Nephron progenitor cell (in vitro differentiated cells): ENCODE results near the gene MCU.
"Not testable (repeated sequence)": the region's sequence is repeated elsewhere in the genome, so short reads cannot be mapped to it uniquely, and the experiment has no call there.

Experiments
- DNase-seq: peaks from one replicate; pipeline ENCODE4 v3.0.0; 2021
- H3K27ac Mint-ChIP-seq: 2 replicates; pipeline ENCODE4 v1.8.0; 2021; ENCODE audit warnings: mild to moderate bottlenecking, moderate library complexity, mixed read lengths
- H3K27me3 Mint-ChIP-seq: 2 replicates; pipeline ENCODE4 v1.8.0; 2021; ENCODE audit warnings: mild to moderate bottlenecking, low read depth, mixed read lengths; ENCODE audit not compliant: poor library complexity
- H3K36me3 Mint-ChIP-seq: 2 replicates; pipeline ENCODE4 v1.8.0; 2021; ENCODE audit warnings: low read depth, mixed read lengths
- H3K4me1 Mint-ChIP-seq: 2 replicates; pipeline ENCODE4 v1.8.0; 2021; ENCODE audit warnings: mixed read lengths
- H3K4me3 Mint-ChIP-seq: 2 replicates; pipeline ENCODE4 v1.8.0; 2021; ENCODE audit warnings: mild to moderate bottlenecking, moderate library complexity, mixed read lengths
- H3K9me3 Mint-ChIP-seq: 2 replicates; pipeline ENCODE4 v1.8.0; 2021; ENCODE audit warnings: mild to moderate bottlenecking, moderate library complexity, mixed read lengths
- TF ChIP-seq, protein P1 (sequence below): fragments of 200-600 bp; sonication (generic); IDR thresholded peaks from 2 replicates; pipeline ENCODE4 v1.5.0; 2021; ENCODE audit warnings: antibody characterized with exemption

Gene MCU

DNA sequence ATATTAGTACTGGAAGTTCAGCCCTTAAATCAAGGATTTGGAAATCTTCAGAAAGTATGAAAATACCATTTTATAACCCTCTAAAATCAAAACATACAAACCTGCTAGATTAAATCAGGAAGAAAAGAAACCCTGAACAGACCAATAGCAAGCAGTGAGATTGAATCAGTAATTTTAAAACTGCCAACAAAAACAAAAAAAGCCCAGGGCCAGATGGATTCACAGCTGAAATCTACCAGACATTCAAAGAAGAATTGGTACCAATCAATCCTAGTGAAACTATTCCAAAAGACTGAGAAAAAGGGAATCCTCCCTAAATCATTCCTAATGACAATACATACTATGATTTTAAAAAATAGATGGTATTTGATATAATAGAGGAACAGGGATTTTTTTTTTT lies 70.1 kb downstream of the MCU start:
- TF ChIP-seq, protein P1, sequence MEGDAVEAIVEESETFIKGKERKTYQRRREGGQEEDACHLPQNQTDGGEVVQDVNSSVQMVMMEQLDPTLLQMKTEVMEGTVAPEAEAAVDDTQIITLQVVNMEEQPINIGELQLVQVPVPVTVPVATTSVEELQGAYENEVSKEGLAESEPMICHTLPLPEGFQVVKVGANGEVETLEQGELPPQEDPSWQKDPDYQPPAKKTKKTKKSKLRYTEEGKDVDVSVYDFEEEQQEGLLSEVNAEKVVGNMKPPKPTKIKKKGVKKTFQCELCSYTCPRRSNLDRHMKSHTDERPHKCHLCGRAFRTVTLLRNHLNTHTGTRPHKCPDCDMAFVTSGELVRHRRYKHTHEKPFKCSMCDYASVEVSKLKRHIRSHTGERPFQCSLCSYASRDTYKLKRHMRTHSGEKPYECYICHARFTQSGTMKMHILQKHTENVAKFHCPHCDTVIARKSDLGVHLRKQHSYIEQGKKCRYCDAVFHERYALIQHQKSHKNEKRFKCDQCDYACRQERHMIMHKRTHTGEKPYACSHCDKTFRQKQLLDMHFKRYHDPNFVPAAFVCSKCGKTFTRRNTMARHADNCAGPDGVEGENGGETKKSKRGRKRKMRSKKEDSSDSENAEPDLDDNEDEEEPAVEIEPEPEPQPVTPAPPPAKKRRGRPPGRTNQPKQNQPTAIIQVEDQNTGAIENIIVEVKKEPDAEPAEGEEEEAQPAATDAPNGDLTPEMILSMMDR: no peak
- Mint-ChIP-seq H3K9me3 (no peaks in the 10 kb centered on the region), H3K4me1 (peaks cover 6% of the 10 kb centered on the region), H3K27me3 (no peaks in the 10 kb centered on the region), H3K36me3 (no peaks in the 10 kb centered on the region), H3K4me3 (no peak overlapping the region), H3K27ac (no peak overlapping the region)
- no peak for DNase-seq

DNA sequence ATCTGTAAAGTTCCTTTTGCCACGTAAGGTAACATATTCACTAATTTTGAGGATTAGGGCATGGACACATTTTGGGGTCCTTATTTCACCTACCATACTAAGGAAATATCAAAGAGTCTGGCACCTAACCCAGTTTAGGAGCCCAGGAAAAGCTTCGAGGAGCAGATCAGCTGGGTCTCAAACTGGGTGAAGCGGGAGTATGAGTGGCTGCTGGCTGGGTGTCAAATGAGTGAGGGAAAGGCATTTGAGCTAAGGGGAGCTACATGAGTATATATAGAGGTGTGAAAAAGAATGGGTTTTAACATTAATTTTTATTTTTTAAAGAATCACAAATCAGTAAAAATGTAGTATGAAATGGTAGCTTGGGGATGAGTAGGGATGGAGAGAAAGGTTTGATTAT lies 71.3 kb downstream of the MCU start:
- peak overlapping the region; percentile 34 for H3K27ac Mint-ChIP-seq
- TF ChIP-seq, protein P1: no peak
- peaks cover 5% of the 10 kb centered on the region for H3K4me1 Mint-ChIP-seq
- DNase-seq: no peak
- peaks cover 7% of the 10 kb centered on the region for H3K36me3 Mint-ChIP-seq
- H3K9me3 Mint-ChIP-seq: peaks cover 5% of the 10 kb centered on the region
- no peaks in the 10 kb centered on the region for H3K27me3 Mint-ChIP-seq
- no peak overlapping the region for H3K4me3 Mint-ChIP-seq

DNA sequence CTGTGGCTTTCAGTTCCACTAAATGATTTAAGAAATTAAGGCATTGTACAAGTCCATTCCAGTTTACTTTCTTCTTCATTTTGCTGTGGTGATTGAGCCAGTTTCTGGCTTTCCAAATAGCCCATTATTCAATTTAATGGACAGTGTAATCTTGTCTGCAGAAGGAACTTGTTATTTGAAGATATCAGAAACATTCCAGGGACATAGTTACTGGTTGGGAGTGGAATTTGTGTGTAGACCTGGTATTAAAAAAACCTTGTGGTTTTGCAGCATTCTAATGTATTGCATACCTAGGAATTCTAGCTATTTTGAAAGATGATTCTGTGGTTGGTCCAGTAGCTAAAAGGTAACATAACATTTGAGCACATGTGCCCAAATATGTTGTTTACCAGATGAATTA lies 72.2 kb downstream of the MCU start:
- peaks cover 5% of the 10 kb centered on the region for H3K9me3 Mint-ChIP-seq
- no peak for DNase-seq
- H3K4me3 Mint-ChIP-seq: no peak overlapping the region
- peaks cover 1% of the 10 kb centered on the region for H3K4me1 Mint-ChIP-seq
- TF ChIP-seq, protein P1: no peak
- no peak overlapping the region for H3K27ac Mint-ChIP-seq
- H3K36me3 Mint-ChIP-seq: peaks cover 9% of the 10 kb centered on the region
- no peaks in the 10 kb centered on the region for H3K27me3 Mint-ChIP-seq

DNA sequence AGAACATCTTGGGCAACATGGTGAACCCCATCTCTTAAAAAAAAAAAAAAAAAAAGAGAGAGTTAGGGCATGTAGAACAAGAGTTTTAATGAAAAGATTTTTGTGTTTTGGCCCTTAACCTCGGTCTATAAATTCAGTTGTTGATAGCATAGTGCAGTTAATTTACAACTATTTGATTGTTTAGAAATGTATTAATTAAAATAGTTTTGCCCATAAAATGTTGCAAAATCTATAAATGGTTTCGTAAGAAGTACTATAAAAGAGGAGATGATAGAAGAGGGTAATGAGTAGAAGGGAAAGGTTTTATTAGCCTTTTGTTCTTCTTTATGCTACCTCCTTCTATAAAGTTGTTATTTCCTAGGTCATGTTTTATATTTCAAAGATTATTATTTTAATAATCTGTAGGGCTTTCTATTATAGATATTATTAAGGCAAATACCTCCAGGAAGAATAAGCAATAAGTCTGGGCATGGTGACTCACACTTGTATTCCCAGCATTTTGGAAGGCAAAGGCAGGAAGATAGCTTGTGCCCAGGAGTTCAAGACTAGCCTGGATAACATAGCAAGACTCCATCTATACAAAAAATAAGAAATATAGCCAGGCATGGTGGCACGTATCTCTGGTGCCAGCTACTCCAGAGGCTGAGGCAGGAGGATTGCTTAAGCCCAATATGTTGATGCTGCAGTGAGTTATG lies 73.3 kb downstream of the MCU start:
- DNase-seq: no peak
- Mint-ChIP-seq H3K9me3 (peaks cover 5% of the 10 kb centered on the region), H3K4me3 (no peak overlapping the region), H3K4me1 (no peaks in the 10 kb centered on the region), H3K27me3 (no peaks in the 10 kb centered on the region), H3K36me3 (peaks cover 17% of the 10 kb centered on the region), H3K27ac (no peak overlapping the region)
- TF ChIP-seq, protein P1: no peak

DNA sequence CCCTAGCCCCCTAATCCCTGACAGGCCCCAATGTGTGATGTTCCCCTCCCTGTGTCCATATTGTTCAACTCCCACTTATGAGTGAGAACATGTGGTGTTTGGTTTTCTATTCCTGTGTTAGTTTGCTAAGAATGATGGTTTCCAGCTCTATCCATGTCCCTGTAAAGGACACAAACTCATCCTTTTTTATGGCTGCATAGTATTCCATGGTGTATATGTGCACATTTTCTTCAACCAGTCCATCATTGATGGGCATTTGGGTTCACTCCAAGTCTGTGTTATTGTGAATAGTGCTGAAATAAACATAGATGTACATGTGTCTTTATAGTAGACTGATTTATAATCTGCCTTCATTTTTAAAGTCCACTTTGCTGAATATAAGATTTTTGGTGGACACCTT lies 79.3 kb downstream of the MCU start:
- H3K9me3 Mint-ChIP-seq: peaks cover 53% of the 10 kb centered on the region
- not testable (repeated sequence) for DNase-seq, H3K4me3 Mint-ChIP-seq, H3K27ac Mint-ChIP-seq, H3K27me3 Mint-ChIP-seq, H3K4me1 Mint-ChIP-seq
- peaks cover 58% of the 10 kb centered on the region for H3K36me3 Mint-ChIP-seq

DNA sequence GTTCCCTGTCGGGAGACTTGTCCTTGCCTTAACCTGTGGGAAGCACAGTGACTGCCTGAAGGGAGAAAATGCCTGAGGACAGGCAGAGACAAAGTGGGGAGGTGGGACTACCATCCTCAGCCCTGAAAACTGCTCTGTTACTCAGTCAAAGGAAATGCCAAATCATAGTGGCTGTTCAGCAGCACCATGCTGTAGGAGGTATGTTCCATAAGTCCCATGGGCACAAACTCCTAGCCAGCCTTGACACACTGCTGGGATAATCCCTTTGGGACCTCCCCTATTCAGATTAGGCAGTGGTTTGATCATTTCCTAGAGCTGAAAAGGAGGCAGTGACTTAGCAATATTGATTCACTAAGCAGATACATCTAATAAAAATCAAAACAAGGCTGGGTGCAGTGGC lies 80.1 kb downstream of the MCU start:
- peaks cover 5% of the 10 kb centered on the region for H3K27me3 Mint-ChIP-seq
- TF ChIP-seq, protein P1: no peak
- H3K4me3 Mint-ChIP-seq: no peak overlapping the region
- no peak for DNase-seq
- peaks cover 64% of the 10 kb centered on the region for H3K36me3 Mint-ChIP-seq
- H3K4me1 Mint-ChIP-seq: no peaks in the 10 kb centered on the region
- peaks cover 59% of the 10 kb centered on the region for H3K9me3 Mint-ChIP-seq
- H3K27ac Mint-ChIP-seq: no peak overlapping the region
